Kidney (tissue), 14 donors: ENCODE measurements around the gene DOCK10. TPM values are rescaled to one million over a fixed set of nuclear protein-coding genes. Genes with fewer than 3 reads are reported as not detected.

Experiments used
- DNase-seq, 5 donors: peaks; one replicate each; pipeline ENCODE4 v3.0.0-alpha.2; 2013 to 2020
- FAIRE-seq: peaks from 2 replicates; lab custom pipeline; 2012; peaks lifted over from hg19 to GRCh38; lab: Jason Lieb, UNC
- H3K27ac ChIP-seq, 2 donors: one replicate each; pipeline ENCODE4 v1.7.0; 2013; ENCODE audit warnings: low read depth in 2 of 2, low read length in 2 of 2, inconsistent platforms in 1 of 2
- H3K27me3 ChIP-seq: one replicate; pipeline ENCODE4 v1.7.1; 2013; ENCODE audit warnings: low read length, inconsistent platforms; ENCODE audit not compliant: control insufficient read depth, insufficient read depth
- H3K36me3 ChIP-seq, 3 donors: one replicate each; pipeline versions ENCODE4 v1.7.0 to v1.7.1; 2013; ENCODE audit warnings: low read length in 3 of 3, control low read depth in 1 of 3, inconsistent platforms in 1 of 3; ENCODE audit not compliant: insufficient read depth in 3 of 3, control insufficient read depth in 2 of 3
- H3K4me1 ChIP-seq, 3 donors: one replicate each; pipeline versions ENCODE4 v1.7.0 to v1.7.1; 2013; ENCODE audit warnings: low read length in 3 of 3, inconsistent platforms in 1 of 3, low read depth in 1 of 3; ENCODE audit not compliant: control insufficient read depth in 2 of 3, insufficient read depth in 2 of 3
- H3K4me3 ChIP-seq, 3 donors: one replicate each; pipeline versions ENCODE4 v1.7.0 to v1.8.1; 2013; ENCODE audit warnings: low read length in 3 of 3, control low read depth in 1 of 3, inconsistent platforms in 1 of 3
- H3K9ac ChIP-seq, 3 donors: one replicate each; pipeline versions ENCODE4 v1.7.0 to v1.7.1; 2013; ENCODE audit warnings: low read length in 3 of 3, control low read depth in 1 of 3, inconsistent platforms in 1 of 3
- H3K9me3 ChIP-seq, 3 donors: one replicate each; pipeline versions ENCODE4 v1.7.0 to v1.7.1; 2013; ENCODE audit warnings: low read length in 3 of 3, control low read depth in 1 of 3, inconsistent platforms in 1 of 3; ENCODE audit not compliant: control insufficient read depth in 2 of 3, insufficient read depth in 1 of 3
- intact Hi-C: fragments of 100-400 bp; cut with DNase I; formaldehyde crosslinking; loops from one replicate; pipeline ENCODE4 v1.11.1; 2022
- polyA plus RNA-seq: library from polyadenylated mRNA; stranded (reverse); fragments of 350-450 nt; fragmentation: Illumina TruSeq; extraction: RNeasy Lipid Tissue Mini Kit (QIAGEN cat#74804); gene quantifications from one replicate; pipeline ENCODE4 v1.2.3, GENCODE V29; 2014; ENCODE audit warnings: low read depth, low replicate concordance; ENCODE audit not compliant: insufficient read depth
- total RNA-seq: library from RNA; stranded (reverse); fragmentation: NEBNext Ultra II Directional; extraction: Animal tissue kit (Norgen Biotek cat#: 25700); gene quantifications from one replicate; pipeline ENCODE4 v1.2.1, GENCODE V29; 2021
- TF ChIP-seq, protein P1 (sequence below): IDR thresholded peaks from 3 replicates; pipeline ENCODE4 v1.5.1; 2012; ENCODE audit warnings: mild to moderate bottlenecking, moderate library complexity, borderline replicate concordance; ENCODE audit not compliant: insufficient read depth; ENCODE audit errors: extremely low read depth
- donor health status: control.
- donor health status: control.
- donor health status: control.
- donor health status: control.
- donor health status: control.
- donor health status: DM: yes; HTN: yes; CAD: no.
- donor health status: Normal renal cell carcinoma (clear cell type).

DOCK10 gene
- total and polyA plus RNA-seq, 2 donors from 2014 or later, result 2.1 to 33.8 TPM

DNA sequence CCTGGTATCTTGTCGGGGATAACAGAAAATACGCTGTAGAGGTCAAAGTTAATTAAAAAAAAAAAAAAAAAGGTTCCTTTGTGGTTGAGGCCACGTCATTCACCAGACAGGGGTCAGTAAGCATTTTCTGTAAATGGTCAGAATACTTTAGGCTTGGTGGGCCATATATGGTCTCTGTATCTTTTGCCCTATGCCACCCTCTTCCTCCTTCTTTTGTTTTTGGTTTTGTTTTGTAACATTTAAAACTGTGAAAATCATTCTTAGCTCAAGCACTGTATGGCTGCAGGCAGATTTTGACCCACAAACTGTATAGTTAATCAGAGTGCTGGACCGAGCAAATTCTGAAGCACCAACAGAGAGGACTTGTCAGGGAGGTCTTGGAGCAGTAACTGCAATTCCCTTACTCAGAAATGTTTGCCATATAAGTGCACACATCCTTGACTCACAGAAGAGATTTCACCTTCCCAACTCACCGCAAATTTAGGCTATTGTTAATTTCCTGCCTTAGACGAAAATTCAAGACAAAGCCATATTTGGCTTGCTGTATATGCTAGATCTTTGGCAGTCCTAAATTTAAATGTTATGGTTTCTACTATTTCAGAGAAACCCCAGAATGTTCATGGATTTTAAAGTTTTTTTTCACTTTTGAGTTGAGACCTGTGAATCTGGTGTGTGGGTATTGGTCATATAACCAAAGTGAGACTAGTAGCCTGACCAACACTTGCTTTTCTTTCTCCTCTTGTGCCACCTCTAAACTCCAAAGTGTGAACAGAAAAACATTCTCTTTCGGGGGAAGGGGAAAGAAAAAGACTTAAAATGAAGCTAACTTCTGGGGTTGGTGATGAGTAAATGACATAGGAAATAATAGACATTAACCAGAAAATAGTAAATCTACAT lies 65.4 kb downstream of the DOCK10 start:
- no peak overlapping the region for H3K4me3 ChIP-seq
- intact Hi-C loops, result no loop called here
- no peaks in the 10 kb centered on the region for H3K36me3 ChIP-seq
- TF ChIP-seq, protein P1, sequence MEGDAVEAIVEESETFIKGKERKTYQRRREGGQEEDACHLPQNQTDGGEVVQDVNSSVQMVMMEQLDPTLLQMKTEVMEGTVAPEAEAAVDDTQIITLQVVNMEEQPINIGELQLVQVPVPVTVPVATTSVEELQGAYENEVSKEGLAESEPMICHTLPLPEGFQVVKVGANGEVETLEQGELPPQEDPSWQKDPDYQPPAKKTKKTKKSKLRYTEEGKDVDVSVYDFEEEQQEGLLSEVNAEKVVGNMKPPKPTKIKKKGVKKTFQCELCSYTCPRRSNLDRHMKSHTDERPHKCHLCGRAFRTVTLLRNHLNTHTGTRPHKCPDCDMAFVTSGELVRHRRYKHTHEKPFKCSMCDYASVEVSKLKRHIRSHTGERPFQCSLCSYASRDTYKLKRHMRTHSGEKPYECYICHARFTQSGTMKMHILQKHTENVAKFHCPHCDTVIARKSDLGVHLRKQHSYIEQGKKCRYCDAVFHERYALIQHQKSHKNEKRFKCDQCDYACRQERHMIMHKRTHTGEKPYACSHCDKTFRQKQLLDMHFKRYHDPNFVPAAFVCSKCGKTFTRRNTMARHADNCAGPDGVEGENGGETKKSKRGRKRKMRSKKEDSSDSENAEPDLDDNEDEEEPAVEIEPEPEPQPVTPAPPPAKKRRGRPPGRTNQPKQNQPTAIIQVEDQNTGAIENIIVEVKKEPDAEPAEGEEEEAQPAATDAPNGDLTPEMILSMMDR, result no peak
- H3K4me1 ChIP-seq, result peaks cover 0 to 5% (median 2%) of the 10 kb centered on the region in 3 donors
- no peak overlapping the region for H3K9ac ChIP-seq
- H3K27me3 ChIP-seq, result no peaks in the 10 kb centered on the region
- no peaks in the 10 kb centered on the region for H3K9me3 ChIP-seq
- FAIRE-seq (no peak), DNase-seq (no peak)
- no peak overlapping the region for H3K27ac ChIP-seq

DNA sequence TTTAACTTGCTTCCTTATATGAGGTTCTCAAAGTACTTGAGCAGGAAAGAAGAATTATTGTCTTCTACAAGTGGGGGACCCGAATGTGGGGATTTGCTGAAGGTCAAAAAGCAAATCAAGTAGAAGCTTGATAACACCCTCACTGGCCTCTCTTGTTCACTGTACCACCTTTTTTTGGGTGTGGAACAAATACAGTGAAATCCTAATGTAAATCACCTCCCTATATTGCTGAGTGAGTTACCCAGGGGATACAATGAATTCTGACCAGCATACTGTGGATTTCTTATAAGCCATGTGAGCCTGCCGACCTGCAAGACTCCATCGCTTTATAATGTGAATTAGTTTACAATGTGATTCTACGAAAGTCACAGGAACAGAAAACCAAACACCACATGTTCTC lies 66.5 kb downstream of the DOCK10 start:
- H3K9me3 ChIP-seq, result no peaks in the 10 kb centered on the region

DNA sequence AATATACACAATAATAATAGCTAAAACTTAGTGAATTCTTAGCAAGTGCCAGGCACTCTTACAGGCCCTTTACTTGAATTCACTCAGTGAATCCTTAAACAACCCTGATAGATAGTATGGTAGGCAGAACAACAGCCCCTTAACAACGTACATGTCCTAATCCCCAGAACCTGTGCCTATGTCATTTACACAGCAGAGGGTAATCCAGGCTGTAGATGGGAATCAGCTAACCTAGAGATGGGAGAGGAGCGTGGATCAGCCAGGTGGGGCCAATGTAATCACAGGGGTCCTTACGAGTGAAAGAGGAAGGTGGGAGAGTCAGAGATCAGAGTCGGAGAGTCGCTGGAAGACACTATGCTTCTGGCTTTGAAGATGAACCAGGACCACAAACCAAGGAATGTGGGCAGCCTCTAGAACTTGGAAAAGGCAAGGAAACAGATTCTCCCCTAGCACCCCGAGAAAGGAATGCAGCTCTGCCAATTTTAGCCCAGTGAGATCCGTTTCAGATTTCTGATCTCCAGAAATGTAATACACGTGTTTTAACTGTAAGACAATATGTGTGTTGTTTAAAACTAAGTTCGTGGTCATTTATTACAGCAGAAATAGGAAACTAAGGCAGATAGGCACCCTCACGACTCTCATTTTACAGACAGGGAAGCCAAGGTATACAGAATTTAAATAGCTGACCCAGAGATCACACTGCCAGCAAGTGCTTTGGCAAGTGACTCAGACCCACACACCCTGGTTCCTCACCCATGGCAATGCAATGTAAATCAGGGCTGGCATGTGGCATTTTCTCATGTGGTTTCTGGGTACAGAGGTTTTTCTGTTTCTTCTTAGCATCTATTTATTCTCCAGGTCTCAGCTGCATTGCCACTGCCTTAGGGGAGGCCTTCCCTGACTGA lies 68.9 kb downstream of the DOCK10 start:
- TF ChIP-seq, protein P1, result no peak
- no peaks in the 10 kb centered on the region for H3K27me3 ChIP-seq
- H3K4me1 ChIP-seq, result peaks cover 0 to 5% (median 2%) of the 10 kb centered on the region in 3 donors
- DNase-seq, result peak in 2 of 5 donors; percentile 26 to 34
- no peak for FAIRE-seq
- no peak overlapping the region for H3K9ac ChIP-seq
- H3K36me3 ChIP-seq, result no peaks in the 10 kb centered on the region
- no peaks in the 10 kb centered on the region for H3K9me3 ChIP-seq
- intact Hi-C loops, result no loop called here
- H3K27ac ChIP-seq, result peak overlapping the region; percentile 36 to 66
- H3K4me3 ChIP-seq, result no peak overlapping the region

More for the DNA sequence above, 66.5 kb downstream of the DOCK10 start:
- no peak for FAIRE-seq
- H3K27ac ChIP-seq, result no peak overlapping the region
- H3K27me3 ChIP-seq, result no peaks in the 10 kb centered on the region
- TF ChIP-seq, protein P1, result no peak
- DNase-seq, result no peak
- no peaks in the 10 kb centered on the region for H3K36me3 ChIP-seq
- H3K4me1 ChIP-seq, result peaks cover 0 to 5% (median 2%) of the 10 kb centered on the region in 3 donors
- H3K4me3 ChIP-seq, result no peak overlapping the region
- H3K9ac ChIP-seq, result no peak overlapping the region
- intact Hi-C loops, result no loop called here
